GM10266 (cell line): ENCODE results near the gene ARHGAP22.
A peak's percentile ranks its signal among the peaks of the same experiment; 100 is the strongest.

Experiments
- DNase-seq: peaks from one replicate; pipeline ENCODE4 v3.0.0; 2012; ENCODE audit errors: extremely low spot score
- TF ChIP-seq, protein P1 (sequence below): IDR thresholded peaks from 2 replicates; pipeline ENCODE4 v1.5.1; 2012; ENCODE audit warnings: mild to moderate bottlenecking, low read depth; ENCODE audit not compliant: control insufficient read depth, insufficient read depth; ENCODE audit errors: missing control alignments

ARHGAP22 gene

DNA sequence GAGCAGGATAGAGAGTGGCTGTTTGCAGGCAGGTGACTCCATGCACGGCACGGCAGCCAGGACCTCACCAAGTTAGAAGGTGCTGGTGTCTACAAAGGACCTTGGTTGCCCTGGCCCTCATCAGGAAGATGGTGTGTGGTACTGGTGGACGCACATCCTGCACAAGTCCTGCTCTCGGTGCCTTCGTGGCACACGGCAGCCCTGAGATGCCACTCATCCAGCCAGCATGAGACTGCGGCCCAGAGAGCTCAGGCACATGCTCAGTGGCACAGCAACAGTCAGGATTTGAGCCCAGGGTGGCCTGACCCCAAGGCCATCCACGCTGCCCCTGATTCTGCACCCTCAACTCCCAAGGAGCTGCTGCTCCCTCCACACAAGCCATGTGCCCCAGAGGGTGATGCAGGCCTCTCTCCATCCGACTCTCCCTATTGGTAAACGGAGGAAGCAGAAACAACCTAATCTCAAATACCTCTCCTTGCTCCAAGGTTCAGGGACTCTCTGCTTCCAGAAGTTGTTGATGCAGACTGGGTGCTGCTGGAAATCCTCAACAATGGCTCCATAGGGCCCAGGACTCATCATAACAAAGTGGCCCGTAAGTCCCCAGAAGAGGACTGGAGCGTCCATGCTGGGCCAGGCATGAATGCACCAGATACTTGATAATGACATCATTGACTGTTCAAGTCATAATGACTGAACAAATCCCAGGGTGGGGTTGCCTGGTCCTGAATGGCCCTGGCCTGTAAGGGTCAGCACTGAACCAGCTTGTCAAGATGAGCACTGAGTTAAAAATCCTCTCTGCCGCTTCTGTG, 93.6 kb downstream of the ARHGAP22 start:
- TF ChIP-seq, protein P1, sequence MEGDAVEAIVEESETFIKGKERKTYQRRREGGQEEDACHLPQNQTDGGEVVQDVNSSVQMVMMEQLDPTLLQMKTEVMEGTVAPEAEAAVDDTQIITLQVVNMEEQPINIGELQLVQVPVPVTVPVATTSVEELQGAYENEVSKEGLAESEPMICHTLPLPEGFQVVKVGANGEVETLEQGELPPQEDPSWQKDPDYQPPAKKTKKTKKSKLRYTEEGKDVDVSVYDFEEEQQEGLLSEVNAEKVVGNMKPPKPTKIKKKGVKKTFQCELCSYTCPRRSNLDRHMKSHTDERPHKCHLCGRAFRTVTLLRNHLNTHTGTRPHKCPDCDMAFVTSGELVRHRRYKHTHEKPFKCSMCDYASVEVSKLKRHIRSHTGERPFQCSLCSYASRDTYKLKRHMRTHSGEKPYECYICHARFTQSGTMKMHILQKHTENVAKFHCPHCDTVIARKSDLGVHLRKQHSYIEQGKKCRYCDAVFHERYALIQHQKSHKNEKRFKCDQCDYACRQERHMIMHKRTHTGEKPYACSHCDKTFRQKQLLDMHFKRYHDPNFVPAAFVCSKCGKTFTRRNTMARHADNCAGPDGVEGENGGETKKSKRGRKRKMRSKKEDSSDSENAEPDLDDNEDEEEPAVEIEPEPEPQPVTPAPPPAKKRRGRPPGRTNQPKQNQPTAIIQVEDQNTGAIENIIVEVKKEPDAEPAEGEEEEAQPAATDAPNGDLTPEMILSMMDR: no peak
- DNase-seq: no peak

DNA sequence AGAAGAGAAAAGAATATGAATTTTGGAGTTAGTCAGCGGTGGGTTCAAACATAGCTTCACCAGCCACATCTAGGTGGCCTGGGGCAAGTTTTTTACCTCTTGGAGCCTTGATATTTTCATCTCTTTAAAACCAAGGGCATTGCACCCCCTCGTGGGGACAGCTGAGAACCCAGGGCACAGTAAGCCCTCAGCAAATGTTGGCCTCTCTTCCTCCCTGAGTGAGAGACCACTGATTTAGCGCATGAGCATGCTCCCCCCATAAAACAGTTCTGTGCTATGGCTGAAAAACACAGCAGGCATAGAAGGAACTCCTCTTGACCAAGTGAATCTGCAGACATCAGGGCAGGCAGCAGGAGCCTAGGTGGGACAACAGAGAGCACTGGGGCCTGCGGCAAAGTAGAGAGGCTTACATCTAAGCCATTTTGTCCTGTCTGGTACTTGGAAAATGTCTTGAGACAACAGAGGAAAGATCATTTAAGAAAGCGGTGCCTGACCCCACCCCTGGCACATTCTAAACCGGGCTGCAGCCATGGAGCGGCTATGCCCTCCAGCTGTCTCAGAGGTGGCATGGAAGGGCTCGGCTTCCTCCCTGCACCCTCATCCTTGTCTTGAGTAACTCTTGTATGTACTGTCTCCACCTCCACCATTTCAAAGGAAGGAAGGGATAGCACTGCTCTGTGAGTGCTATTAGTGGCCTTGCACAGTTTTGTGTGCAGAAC, 94.7 kb downstream of the ARHGAP22 start:
- TF ChIP-seq, protein P1: peak; percentile 45
- DNase-seq: no peak

DNA sequence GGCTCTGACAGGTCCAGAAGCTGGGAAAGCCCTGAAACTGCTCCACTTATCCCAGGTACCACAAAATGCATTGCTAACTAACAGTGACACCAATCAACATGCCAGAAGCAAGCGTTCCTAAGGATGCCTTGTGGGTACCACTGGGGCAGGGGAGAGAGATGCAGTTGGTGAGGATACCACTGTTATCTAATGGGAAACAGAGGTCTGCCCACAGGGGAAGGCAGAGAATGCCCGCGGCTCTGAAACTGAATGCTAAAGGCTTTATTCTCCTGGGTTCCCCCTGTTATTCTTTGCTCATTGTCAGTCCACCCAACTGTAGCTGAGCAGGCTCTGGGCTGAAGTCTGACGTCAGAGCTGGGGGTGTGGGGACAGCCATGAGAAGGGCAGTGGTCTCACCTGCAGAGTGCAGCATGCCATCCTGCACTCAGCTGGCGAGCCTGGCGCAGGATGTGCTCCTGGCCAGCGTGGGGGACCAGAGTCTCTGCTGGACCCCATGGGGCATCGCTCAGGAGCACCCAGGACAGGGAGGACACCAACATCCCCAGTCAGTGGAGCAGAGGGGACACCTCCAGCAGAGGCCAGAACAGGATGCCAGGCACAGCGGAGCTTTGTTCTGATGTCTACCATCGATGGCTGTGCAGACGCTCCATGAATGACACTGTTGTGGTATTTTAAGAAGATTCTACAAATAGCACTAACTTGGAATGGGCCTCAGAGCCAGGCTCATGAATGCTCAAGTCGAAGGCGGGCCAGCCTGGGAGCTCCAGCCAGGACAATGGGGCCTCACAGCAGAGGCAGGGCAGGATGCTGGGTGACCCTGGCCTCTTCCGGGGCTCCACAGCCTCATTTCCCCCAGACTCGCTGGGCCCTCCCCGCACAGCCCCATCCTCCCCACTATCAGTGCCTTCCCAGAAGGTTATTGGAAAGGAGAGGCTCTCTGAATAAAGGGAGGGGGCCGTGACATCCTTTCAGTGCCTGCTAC, 95.8 kb downstream of the ARHGAP22 start:
- TF ChIP-seq, protein P1: no peak
- no peak for DNase-seq

DNA sequence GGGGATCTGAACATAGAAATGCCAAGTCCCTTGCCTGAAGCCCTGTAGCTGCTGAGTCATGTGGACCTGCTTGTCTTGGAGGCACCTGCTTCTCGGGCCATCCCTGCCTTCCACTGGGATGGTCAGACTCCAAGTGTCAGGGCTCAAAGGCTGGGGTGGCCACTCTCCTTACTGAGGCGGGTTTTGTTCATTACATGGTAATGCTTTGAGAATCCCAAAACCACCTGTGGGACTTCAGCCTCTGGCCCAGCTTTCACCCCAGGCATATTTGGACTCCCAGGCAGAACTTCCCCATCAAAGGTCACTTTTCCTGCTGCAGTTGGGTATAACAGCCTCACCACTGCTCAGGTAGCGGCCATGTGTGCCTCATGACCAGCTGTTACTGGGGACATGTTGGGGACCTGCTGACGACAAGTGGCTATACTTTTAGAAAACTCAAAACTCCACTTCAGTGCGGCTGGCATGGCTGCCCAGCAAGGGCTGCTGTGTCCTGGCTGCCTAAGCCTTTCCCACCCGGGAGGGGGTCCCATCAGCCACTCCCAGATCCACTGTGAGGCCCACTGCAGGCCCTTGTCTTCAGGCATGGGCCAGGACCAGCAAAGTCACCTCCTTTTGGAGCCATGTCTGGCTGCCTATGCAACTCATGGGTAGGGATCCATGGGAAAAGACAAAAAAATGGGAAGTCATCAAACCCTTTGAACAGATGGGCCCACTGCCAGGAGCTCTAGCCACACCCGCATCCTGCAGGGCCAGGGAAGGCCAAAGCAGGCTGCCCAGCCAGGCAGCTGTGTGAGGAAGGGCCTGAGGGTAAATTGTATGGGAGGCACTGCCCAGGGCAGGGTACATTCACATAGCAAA, 96.7 kb downstream of the ARHGAP22 start:
- TF ChIP-seq, protein P1: no peak

DNA sequence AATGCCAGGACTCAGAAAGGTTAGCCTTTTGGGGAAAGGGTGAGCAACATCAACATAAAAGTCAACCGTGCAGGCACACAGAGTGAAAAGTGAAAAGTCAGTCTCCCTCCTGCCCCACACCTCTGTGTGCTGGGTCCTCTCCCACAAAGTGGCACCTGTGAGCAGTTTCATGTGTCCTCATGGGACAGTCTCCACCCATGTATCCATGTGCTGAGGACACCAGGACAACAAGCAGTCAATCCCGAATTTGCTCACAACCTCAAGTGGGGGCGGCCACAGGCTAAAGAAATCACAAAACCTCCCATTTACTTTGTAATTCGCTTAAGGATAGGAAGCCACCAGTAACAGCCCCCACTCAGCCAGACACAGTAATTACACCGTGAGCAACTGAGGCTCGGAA, 97.4 kb downstream of the ARHGAP22 start:
- no peak for DNase-seq
- TF ChIP-seq, protein P1: no peak

More for the DNA sequence above, 96.7 kb downstream of the ARHGAP22 start:
- DNase-seq: no peak
